ENCODE results near the gene CDCA3. TPM values are rescaled to one million over a fixed set of nuclear protein-coding genes. Genes with fewer than 3 reads are reported as not detected.
A peak's percentile ranks its signal among the peaks of the same experiment; 100 is the strongest.
"Not testable (repeated sequence)": the region's sequence is repeated elsewhere in the genome, so short reads cannot be mapped to it uniquely, and the experiment has no call there.

CDCA3 gene
- polyA plus RNA-seq, 5 donors = 23.4 to 69.1 (median 38.0) TPM

GRCh38 chr12:6873094-6874014 is 22.3 kb upstream of the CDCA3 start, which contains the start of gene SPSB2:
Gene SPSB2, minus strand, starts transcription at chr12:6873303. Its CDS starts 402 bp downstream, at chr12:6872901.
- DNase-seq = peak; percentile 98 to 99

- DNase-seq = peak; percentile 82 to 83
These were observed 21.3 kb upstream of the CDCA3 start for GRCh38 chr12:6872073-6873048.

GRCh38 chr12:6871052-6871957 is 20.2 kb upstream of the CDCA3 start:
- no peak for DNase-seq

- not testable (repeated sequence) for DNase-seq
These were observed 19.2 kb upstream of the CDCA3 start for GRCh38 chr12:6870304-6870703.

- DNase-seq = peak; percentile 65 to 72
These were observed 18.2 kb upstream of the CDCA3 start for GRCh38 chr12:6869049-6870021.

GRCh38 chr12:6868211-6869048 is 17.3 kb upstream of the CDCA3 start:
- no peak for DNase-seq

- DNase-seq = peak; percentile 83 to 84
These were observed 16.5 kb upstream of the CDCA3 start, which contains the start of gene TPI1 for GRCh38 chr12:6867413-6868210. Gene TPI1, plus strand, starts transcription at chr12:6867531. Its CDS starts 36 bp downstream, at chr12:6867567.

GRCh38 chr12:6866920-6867412 is 15.9 kb upstream of the CDCA3 start:
- no peak for DNase-seq

- DNase-seq = no peak
These were observed 15.3 kb upstream of the CDCA3 start for GRCh38 chr12:6866163-6866919.

- not testable (repeated sequence) for DNase-seq
These were observed 14.2 kb upstream of the CDCA3 start for GRCh38 chr12:6865307-6865706.

GRCh38 chr12:6863586-6864321 is 12.7 kb upstream of the CDCA3 start:
- DNase-seq = no peak

- DNase-seq = no peak
These were observed 11.9 kb upstream of the CDCA3 start for GRCh38 chr12:6863033-6863432.

- DNase-seq = no peak
These were observed 10.3 kb upstream of the CDCA3 start for GRCh38 chr12:6861391-6861790.

GRCh38 chr12:6860942-6861341 is 9.9 kb upstream of the CDCA3 start:
- DNase-seq = no peak

GRCh38 chr12:6860116-6860515 is 9.0 kb upstream of the CDCA3 start:
- DNase-seq = no peak

GRCh38 chr12:6858799-6859198 is 7.7 kb upstream of the CDCA3 start:
- no peak for DNase-seq

All from right lung (tissue), 5 donors.